ENCODE results near the gene OVAAL.

OVAAL gene

DNA sequence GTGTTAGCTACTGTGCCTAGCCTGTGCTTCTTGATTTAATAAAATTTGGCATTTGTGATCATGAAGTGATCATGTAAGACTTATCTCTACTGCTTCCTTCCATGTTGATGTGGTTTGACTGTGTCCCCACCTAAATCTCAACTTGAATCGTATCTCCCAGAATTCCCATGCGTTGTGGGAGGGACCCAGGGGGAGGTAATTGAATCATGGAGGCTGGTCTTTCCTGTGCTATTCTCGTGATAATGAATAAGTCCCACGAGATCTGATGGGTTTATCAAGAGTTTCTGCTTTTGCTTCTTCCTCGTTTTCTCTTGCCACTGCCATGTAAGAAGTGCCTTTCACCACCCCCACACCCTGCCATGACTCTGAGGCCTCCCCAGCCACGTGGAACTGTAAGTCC, at the start of gene OVAAL:
OVAAL (plus strand) TSS at position 301 of the 400 bp plus-strand sequence.
- DNase-seq (ENCODE audit: low spot score), result no peak

DNA sequence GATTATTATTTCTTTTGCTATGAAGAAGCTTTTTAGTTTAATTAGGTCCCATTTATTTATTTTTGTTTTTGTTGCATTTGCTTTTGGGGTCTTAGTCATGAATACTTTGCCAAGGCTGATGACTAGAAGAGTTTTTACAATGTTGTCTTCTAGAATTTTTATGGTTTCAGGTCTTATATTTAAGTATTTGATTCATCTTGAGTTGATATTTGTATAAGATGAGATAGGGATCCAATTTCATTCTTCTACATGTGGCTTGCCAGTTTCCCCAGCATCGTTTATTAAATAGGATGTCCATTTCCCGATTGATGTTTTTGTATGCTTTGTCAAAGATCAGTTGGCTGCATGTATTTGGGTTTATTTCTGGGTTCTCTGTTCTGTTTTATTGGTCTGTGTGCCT, 47.9 kb upstream of the OVAAL start:
- DNase-seq (ENCODE audit: low spot score), result no peak

DNA sequence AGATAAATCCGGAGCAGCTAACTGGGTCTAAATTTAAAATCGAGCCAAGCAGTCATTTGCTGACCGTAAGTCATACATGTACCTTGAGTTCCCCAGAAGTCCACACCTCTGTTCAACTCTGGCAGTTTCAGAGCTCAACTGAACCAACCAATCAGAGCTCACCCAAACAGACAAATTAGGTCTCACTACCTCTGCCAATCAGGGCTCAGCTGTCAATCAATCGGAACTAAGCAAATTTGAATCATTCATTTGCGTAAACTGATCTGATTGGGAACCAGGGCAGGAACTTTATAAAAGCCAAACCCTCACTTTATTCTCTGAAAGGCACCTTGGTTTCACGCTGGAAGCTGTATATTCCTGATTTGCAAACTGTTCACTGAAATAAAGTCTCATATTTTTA, 45.2 kb upstream of the OVAAL start:
- DNase-seq (ENCODE audit: low spot score), result no peak

- DNase-seq (ENCODE audit: low spot score), result no peak
Measured at GRCh38 chr1:180515364-180515763, 43.4 kb upstream of the OVAAL start.

GRCh38 chr1:180515857-180516388, 42.8 kb upstream of the OVAAL start:
- DNase-seq (ENCODE audit: low spot score), result peak; percentile 72

DNA sequence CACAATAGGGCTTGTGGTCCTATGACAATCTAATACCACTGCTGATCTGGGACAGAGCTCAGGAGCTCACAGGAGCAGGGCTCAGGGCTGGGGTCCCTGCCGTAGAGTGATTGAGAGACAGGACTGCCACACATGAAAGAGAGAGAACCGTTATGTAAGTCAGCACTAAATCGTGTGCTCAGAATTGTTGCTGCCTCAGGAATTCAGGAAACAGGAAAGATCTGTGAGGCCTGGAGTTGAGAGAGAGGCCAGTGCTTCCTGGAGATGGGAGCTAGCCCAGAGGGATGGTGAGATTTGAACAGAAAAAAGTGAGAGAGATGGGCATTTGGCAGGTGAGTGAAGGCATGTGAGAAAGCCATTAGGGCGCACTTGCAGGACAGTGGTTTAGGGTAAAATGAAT, 38.9 kb upstream of the OVAAL start:
- no peak for DNase-seq (ENCODE audit: low spot score)

DNA sequence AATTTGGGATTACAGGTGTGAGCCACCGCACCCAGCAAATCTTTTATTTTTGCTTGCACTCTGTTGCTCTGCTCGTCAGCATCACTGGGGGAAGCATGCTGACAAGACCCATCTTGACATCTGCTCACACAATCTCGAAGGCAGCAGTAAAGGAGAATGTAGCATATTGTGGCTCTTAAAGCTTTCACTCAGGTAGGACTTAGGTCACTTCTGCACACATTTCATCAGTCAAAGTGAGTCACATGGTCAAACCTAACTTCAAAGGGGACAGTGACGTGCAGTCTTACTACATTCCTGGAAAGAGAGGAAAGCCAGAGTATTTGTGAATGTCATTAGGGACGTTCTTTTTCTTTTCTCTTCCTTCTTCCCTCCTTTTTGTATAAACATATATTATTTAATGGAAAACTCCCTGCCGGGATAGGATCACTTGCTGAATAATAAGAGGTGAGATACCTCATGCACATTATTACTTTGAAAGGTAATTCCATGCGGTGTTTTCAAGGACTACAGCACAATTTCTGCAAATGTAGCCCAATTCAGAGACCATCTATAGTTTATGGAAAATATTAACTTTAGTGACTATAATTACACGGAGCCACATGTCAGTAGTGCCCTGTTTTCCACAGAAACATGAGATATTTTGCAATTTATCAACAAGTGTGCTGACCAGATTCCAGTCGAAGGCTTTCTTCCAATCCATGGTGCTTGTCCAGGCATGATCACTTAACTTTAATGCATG, 37.1 kb upstream of the OVAAL start:
- no peak for DNase-seq (ENCODE audit: low spot score)

DNA sequence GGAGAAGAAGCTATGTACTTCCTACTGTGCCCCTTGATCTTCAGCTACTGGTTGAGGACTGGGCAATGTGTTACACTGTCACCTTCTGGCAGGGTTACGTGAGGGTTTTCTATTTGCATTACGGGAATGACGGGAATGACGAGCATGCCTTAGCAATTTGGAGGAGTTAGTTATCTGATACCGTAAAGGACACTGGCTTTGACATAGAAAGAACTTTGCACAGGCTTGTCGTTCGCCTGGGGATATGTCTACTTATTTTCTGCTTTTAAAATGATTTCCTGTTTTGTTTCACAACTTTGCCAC, 36.6 kb upstream of the OVAAL start:
- DNase-seq (ENCODE audit: low spot score), result no peak

DNA sequence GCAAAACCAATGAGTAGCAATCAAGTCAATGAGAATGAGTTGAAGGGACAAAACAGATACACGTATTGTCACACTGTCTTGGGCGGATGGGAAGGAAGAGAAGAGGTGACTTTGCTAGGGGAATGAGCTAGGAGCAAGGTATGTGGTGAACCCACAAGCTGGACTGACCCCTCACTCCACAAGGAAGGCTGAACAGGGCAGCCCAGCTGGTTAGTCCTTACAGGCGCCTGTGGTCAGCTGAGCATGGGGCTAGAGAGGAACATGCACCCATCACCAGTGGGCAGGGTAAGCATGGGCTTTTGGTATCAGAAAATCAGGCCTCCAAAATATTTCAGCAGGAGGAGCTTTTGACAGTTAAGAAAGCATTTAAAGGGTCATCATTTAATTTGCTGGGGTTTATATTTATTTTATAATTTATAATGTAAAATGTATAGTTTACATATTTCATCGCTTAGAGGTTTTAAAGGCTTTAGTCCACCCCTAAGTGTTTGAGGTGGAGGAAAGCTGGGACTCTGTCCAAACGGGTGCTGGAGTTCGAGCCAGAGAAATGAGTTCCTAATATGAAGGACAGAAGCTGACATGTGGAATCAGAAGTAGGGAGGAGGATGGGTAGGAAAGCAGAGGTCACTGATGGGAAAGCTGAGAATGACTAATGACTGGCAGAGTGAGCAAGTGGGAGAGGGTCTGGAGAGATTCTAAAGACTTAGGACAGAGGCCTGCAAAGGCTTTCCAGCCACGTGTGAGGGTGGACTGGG, 34.4 kb upstream of the OVAAL start:
- DNase-seq (ENCODE audit: low spot score), result no peak

GRCh38 chr1:180524915-180525714, 33.6 kb upstream of the OVAAL start:
- no peak for DNase-seq (ENCODE audit: low spot score)

DNA sequence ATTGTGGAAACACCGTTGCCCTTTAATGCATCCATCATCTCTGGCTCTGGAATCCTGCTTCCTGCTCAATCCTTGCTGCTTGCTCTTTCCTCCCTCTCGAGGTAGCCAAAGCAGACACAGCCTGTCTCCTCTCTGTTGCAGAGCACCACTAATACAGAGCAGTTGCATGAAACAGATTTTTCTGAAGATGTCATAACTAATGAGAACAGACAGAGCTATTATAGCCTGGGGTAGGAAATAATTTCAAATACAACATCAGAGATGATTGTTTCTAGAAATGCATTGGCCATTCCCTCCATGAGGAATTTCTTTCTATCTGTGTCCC, 33.1 kb upstream of the OVAAL start:
- DNase-seq (ENCODE audit: low spot score), result no peak

DNA sequence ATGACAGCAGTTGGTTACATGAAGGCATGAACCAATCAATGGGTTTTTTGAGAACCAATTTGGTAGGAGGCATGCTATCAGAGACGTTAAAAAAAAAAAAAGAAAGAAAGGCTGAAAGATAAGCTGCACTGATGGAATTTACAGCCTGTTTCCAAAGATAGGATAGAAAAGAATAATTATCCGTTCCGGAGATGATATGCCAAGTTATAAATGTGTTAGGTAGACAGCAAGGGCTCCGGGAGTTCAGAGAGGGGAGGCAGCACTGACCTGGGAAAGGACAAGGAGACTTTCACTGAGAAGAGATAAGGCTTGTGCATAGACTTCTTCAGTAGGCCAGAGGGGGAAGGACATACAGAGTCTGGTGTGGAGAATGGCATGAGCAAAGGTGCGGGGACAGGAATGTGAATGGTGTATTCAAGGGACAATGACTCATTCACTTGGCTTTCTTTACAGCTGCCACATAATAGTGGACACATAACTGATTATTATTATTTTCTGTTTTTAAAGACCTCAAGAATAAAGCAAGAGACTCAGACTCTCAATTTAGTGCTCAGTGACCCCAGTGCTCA, 31.6 kb upstream of the OVAAL start:
- DNase-seq (ENCODE audit: low spot score), result no peak

GRCh38 chr1:180528868-180529470, 29.8 kb upstream of the OVAAL start:
- no peak for DNase-seq (ENCODE audit: low spot score)

GRCh38 chr1:180530501-180530900, 28.3 kb upstream of the OVAAL start:
- DNase-seq (ENCODE audit: low spot score), result no peak

DNA sequence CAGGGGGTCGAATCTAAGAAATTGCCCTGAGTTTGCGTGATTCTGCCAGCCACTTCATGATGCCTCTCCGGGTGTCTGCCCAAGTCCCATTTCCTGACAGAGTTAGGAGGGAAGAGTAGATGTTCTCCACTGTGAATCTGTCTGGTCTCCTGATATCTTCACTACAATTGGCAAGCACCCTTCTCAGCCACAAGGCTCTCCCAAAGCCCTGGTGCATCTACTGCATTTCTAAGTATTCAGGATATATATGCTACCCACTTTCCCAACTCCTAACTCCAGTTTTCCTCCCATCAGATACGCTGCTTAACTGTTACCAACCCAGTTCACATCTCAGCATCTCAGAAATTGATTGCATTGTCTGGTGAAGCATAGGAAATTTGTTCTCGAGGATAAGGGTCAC, 25.9 kb upstream of the OVAAL start:
- DNase-seq (ENCODE audit: low spot score), result no peak

- DNase-seq (ENCODE audit: low spot score), result peak; percentile 68
Measured at GRCh38 chr1:180533266-180533987, 25.3 kb upstream of the OVAAL start.

GRCh38 chr1:180534214-180534613, 24.6 kb upstream of the OVAAL start:
- DNase-seq (ENCODE audit: low spot score), result no peak

- no peak for DNase-seq (ENCODE audit: low spot score)
Measured at GRCh38 chr1:180535418-180535999, 23.3 kb upstream of the OVAAL start.

- no peak for DNase-seq (ENCODE audit: low spot score)
Measured at GRCh38 chr1:180536821-180537372, 21.9 kb upstream of the OVAAL start.

GRCh38 chr1:180539136-180539535, 19.6 kb upstream of the OVAAL start:
- DNase-seq (ENCODE audit: low spot score), result no peak
